ENCODE results near the gene ENTHD1. TPM values are rescaled to one million over a fixed set of nuclear protein-coding genes. Genes with fewer than 3 reads are reported as not detected.

The ENTHD1 gene
- total and polyA plus RNA-seq, 9 of the 15 experiments (the other 6 are each of a cell fraction or from before 2014, with no cell fraction given), result 0.13 to 0.98 (median 0.35) TPM

DNA sequence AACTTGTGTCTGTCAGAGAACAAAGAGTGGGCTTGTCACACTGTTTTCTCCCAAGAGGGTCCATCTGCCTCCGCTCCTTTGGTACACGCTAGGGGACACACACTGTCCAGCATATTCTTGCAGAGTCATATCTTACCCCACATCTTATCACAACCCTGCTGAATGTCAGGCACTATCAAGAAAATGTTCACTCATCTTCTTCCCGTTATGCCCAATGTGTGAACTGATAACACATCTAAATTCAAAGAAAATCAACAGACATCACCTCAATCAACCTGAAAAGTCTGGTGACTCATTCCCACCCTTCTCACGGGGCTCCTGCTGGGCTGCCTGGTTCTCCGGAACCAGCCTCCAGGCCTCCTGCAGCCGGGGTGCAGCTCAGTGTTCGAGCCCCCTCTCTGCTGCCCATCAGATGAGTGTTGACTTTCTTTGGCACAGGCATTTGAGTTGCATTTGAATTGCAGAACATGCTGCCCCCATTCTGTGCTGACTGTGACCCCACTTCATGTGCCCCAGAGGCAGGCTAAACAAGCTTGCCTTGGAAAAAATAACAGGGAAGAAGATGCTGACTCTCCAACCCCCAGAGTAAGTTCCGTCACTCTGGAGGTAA, 26.7 kb upstream of the ENTHD1 start (continued):
- TF ChIP-seq SMAD2 (IDR thresholded peaks at IDR 0.05; ENCODE audit: low read depth, low read length), result no peak
- no peak for TF ChIP-seq NRF1 (conservative IDR thresholded peaks at IDR 0.05 in 1 of 2, IDR thresholded peaks at IDR 0.05 in 1 of 2)
- TF ChIP-seq, protein P1, sequence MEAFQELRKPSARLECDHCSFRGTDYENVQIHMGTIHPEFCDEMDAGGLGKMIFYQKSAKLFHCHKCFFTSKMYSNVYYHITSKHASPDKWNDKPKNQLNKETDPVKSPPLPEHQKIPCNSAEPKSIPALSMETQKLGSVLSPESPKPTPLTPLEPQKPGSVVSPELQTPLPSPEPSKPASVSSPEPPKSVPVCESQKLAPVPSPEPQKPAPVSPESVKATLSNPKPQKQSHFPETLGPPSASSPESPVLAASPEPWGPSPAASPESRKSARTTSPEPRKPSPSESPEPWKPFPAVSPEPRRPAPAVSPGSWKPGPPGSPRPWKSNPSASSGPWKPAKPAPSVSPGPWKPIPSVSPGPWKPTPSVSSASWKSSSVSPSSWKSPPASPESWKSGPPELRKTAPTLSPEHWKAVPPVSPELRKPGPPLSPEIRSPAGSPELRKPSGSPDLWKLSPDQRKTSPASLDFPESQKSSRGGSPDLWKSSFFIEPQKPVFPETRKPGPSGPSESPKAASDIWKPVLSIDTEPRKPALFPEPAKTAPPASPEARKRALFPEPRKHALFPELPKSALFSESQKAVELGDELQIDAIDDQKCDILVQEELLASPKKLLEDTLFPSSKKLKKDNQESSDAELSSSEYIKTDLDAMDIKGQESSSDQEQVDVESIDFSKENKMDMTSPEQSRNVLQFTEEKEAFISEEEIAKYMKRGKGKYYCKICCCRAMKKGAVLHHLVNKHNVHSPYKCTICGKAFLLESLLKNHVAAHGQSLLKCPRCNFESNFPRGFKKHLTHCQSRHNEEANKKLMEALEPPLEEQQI (IDR thresholded peaks at IDR 0.05), result peak; percentile 40; the same call in 1 of the 2 replicates
- no peak for TF ChIP-seq LARP7 (IDR thresholded peaks at IDR 0.05)
- peak; percentile 85 for TF ChIP-seq HDAC3 (IDR thresholded peaks at IDR 0.05; ENCODE audit: borderline replicate concordance, partially characterized antibody)
- no peak for TF ChIP-seq BDP1 (IDR thresholded peaks at IDR 0.05; ENCODE audit: insufficient read depth, insufficient read length)
- TF ChIP-seq ZNF507 (tag; conservative IDR thresholded peaks at IDR 0.05), result no peak
- no peak for TF ChIP-seq TCF7L2 (IDR thresholded peaks at IDR 0.05; ENCODE audit: low read depth, low read length)
- TF ChIP-seq CHD2 (IDR thresholded peaks at IDR 0.05; ENCODE audit: low read depth, low read length), result no peak
- TF ChIP-seq, protein P2, sequence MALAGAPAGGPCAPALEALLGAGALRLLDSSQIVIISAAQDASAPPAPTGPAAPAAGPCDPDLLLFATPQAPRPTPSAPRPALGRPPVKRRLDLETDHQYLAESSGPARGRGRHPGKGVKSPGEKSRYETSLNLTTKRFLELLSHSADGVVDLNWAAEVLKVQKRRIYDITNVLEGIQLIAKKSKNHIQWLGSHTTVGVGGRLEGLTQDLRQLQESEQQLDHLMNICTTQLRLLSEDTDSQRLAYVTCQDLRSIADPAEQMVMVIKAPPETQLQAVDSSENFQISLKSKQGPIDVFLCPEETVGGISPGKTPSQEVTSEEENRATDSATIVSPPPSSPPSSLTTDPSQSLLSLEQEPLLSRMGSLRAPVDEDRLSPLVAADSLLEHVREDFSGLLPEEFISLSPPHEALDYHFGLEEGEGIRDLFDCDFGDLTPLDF (CRISPR knock-in tag; IDR thresholded peaks at IDR 0.05), result no peak
- no peak for TF ChIP-seq ZNF23 (CRISPR knock-in tag; IDR thresholded peaks at IDR 0.05)
- TF ChIP-seq ZNF324 (CRISPR knock-in tag; IDR thresholded peaks at IDR 0.05), result no peak
- TF ChIP-seq BRCA1 (IDR thresholded peaks at IDR 0.05), result no peak
- TF ChIP-seq BRCA1 (CRISPR knock-in tag; IDR thresholded peaks at IDR 0.05), result no peak
- no peak for TF ChIP-seq HNRNPK (IDR thresholded peaks at IDR 0.05; ENCODE audit: low read depth, low read length, poor library complexity, severe bottlenecking)
- TF ChIP-seq, protein P3, sequence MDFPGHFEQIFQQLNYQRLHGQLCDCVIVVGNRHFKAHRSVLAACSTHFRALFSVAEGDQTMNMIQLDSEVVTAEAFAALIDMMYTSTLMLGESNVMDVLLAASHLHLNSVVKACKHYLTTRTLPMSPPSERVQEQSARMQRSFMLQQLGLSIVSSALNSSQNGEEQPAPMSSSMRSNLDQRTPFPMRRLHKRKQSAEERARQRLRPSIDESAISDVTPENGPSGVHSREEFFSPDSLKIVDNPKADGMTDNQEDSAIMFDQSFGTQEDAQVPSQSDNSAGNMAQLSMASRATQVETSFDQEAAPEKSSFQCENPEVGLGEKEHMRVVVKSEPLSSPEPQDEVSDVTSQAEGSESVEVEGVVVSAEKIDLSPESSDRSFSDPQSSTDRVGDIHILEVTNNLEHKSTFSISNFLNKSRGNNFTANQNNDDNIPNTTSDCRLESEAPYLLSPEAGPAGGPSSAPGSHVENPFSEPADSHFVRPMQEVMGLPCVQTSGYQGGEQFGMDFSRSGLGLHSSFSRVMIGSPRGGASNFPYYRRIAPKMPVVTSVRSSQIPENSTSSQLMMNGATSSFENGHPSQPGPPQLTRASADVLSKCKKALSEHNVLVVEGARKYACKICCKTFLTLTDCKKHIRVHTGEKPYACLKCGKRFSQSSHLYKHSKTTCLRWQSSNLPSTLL (IDR thresholded peaks at IDR 0.05), result no peak
- no peak for TF ChIP-seq SMAD1 (IDR thresholded peaks at IDR 0.05; ENCODE audit: low read depth, low read length, partially characterized antibody)
- peak; percentile 79 for TF ChIP-seq GATA2 (CRISPR knock-in tag; IDR thresholded peaks at IDR 0.05)
- TF ChIP-seq, protein P4, sequence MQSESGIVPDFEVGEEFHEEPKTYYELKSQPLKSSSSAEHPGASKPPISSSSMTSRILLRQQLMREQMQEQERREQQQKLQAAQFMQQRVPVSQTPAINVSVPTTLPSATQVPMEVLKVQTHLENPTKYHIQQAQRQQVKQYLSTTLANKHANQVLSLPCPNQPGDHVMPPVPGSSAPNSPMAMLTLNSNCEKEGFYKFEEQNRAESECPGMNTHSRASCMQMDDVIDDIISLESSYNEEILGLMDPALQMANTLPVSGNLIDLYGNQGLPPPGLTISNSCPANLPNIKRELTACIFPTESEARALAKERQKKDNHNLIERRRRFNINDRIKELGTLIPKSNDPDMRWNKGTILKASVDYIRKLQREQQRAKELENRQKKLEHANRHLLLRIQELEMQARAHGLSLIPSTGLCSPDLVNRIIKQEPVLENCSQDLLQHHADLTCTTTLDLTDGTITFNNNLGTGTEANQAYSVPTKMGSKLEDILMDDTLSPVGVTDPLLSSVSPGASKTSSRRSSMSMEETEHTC (IDR thresholded peaks at IDR 0.05), result peak; percentile 70; the same call in 1 of the 2 replicates
- peak; percentile 91 for TF ChIP-seq NCOR1 (IDR thresholded peaks at IDR 0.05)
- TF ChIP-seq ZNF780A (CRISPR knock-in tag; IDR thresholded peaks at IDR 0.05), result no peak
- no peak for TF ChIP-seq ZNF24 (IDR thresholded peaks at IDR 0.05)
- TF ChIP-seq ZNF561 (CRISPR knock-in tag; conservative IDR thresholded peaks at IDR 0.05), result no peak
- no peak for TF ChIP-seq ZFP36 (IDR thresholded peaks at IDR 0.05; ENCODE audit: low read depth, low read length, partially characterized antibody)
- TF ChIP-seq BHLHE40 (IDR thresholded peaks at IDR 0.05; ENCODE audit: low read length), result peak; percentile 42; the same call in 1 of the 2 replicates

All from K562 (cell line).